GM18520 (cell line): ENCODE data around the gene PCARE.

Source experiments
- ATAC-seq: cut with Tn5 transposase; IDR thresholded peaks from one replicate; pipeline ENCODE4 v1.9.1; 2021; ENCODE audit not compliant: unreplicated experiment

PCARE gene

DNA sequence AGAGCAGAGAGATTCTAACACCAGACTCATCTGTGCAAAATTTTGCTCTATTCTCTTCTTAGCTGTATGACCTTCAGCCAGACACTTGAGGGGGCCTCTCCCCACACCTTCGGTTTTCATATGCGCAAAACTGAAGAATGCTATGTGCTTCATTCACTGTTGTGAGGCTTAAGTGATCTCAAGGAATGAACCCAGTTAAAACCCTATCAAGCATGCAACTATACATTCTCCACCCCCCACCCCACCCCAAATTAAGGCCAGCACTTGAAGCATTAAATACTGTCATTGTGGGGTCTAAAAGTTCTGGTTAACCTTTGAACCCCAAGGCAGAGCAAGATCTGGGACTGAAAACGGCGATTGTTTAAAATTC is 10.0 kb downstream of the PCARE start:
- no peak for ATAC-seq

DNA sequence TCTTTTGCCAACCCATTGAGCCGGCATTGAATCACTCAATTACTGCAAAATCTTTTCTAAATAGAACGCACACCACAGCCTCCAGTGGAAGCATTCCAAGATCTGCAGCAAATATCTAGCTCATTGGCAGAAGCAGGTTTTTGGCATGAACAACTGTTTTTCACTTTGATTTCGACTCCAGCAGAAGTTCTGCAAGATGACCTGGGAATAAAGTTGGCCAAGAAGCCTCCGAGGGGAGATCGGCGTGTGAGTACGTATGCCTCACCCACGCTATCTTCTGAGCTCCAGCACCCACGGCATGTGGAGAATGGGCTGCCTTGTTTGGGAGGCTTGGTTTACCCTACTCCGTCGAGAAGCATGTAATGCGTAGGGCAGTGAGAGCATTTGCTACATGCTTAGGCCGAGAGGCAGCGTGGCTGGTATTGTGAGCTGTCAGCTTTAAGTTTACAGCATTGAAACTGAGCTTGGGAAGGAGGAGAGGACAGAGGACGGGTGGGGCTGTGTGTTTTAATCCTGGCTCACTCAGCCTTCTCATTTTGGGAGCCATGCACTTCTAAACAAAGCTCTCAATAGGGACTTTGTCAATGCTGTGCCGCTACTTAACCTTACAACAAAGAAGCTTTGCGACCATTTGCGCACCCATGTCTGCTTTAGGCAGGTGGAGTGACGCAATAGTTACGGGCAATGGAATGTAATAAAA is 10.5 kb downstream of the PCARE start:
- no peak for ATAC-seq

GRCh38 chr2:29063056-29063455 is 11.3 kb downstream of the PCARE start:
- ATAC-seq: no peak

- ATAC-seq: no peak
Measured at GRCh38 chr2:29062371-29062770, 12.0 kb downstream of the PCARE start.

GRCh38 chr2:29061616-29062015 is 12.7 kb downstream of the PCARE start:
- no peak for ATAC-seq

GRCh38 chr2:29061176-29061575 is 13.1 kb downstream of the PCARE start:
- ATAC-seq: no peak

GRCh38 chr2:29060441-29060840 is 13.9 kb downstream of the PCARE start:
- no peak for ATAC-seq

GRCh38 chr2:29059624-29060023 is 14.7 kb downstream of the PCARE start:
- ATAC-seq: no peak

DNA sequence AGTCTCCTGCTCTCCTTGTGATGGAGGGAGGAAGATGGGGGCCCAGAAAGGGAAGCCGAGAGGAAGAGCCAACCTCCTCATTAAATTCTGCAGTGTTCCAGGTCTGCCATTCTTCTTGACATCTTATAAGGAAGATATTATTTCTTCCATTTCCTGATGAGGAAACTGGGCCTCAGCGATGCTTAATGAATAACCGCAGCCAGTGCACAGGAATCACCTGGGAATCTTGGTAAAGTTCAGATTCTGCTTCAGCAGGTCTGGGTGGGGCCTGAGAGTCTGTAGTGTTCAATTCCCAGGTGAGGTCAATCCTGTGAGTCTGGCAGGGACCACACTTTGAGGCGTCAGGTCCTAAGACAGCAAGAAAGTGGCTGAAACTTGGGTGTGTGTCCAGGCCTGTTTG is 17.3 kb downstream of the PCARE start:
- no peak for ATAC-seq

DNA sequence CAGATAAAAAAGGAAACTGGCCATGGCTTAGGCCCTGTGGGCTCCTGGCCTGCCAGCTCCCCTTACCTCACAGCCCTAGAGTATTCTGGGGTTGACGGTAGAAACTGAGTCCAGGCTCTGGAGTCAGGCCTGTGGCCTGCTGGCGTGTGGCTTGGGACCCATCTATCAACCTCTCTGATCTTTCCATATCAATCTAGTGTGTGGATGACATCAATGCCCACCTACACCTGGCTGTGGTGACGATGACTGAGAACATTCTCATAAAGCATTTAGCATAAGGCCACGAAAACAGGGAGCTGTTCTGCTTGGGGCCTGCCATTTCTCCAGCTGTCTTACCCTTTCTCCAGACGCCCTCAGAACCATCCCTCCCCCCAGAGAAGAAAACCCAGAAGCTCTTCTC is 17.9 kb downstream of the PCARE start:
- ATAC-seq: no peak

GRCh38 chr2:29055601-29056000 is 18.7 kb downstream of the PCARE start:
- ATAC-seq: no peak

DNA sequence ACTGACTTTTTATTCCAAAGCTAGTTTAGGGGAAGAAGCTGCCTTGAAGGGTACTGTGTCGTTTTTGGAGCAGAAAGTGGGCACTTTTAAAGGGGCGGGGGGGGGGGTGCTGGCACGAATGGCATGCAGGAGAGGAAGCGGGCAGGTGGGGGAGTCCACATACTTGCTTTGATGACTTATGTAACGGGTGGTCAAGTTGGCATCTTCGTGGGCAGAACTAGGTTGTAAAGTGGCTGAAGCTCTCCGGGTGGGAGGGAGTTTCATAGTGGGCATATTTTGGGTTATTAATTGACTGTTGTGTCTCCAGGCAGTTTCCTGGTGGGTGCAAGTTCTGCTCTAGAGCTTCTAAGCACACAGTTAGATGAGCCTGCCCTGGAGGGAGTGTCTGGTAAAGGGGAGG is 19.9 kb downstream of the PCARE start:
- ATAC-seq: no peak

DNA sequence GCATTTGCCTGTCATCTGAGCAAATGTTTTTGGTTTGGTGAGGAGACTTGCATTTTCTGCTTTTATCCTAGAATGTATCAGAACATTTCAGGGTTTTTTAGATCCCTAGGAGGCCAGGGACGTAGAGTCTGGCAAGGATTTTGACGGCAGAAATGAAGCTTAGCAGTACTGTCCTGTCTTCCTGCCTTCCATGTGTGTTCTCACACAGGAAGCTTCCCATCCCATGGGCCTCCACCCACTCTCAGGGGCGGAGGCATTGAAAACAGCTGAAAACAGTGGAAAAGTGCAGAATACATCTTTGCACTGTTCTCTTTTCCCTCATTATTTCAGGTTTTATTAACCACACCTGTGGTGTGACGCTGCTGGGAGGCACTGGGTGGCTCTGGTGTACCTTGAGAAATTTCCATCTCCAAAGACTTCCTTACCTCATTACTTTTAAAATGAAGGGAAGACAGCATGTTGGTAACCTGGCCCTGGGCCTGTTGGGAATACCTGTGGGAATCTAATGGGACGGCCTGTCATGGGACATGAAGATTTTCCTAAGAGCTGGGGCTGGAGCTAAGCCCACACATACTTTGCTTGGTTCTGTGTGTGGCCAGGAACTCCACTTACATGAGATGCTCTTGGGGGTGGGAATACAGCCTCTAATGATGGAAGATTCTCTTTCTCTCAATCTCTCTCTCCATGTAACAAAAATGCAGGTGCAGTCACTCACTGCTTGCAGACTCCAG is 20.5 kb downstream of the PCARE start:
- no peak for ATAC-seq

- no peak for ATAC-seq
Measured at GRCh38 chr2:29053223-29053622, 21.1 kb downstream of the PCARE start.

GRCh38 chr2:29052807-29053206 is 21.5 kb downstream of the PCARE start:
- no peak for ATAC-seq

DNA sequence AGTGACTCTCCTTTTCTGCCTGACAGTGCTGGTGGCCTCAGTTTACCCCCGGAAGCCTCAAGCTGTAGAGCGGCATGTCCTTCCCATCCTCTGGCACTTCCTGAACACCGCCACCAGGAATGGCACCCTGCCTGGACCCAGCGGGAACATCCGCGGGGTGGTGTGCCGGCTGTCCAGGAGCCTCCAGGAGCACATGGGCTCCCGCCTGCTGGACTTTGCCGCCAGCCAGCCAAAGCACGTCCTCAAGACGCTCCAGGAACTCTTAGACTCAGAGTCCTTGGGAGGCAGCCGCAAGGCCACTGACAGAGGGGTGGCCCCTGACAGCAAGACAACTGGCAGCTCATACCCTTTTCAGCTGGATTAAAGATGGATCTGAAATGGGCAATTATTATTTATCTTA is 22.6 kb downstream of the PCARE start:
- no peak for ATAC-seq

- no peak for ATAC-seq
Measured at GRCh38 chr2:29050591-29050990, 23.7 kb downstream of the PCARE start.

- no peak for ATAC-seq
Measured at GRCh38 chr2:29047083-29047845, 27.1 kb downstream of the PCARE start.

- ATAC-seq: no peak
Measured at GRCh38 chr2:29046321-29046720, 28.0 kb downstream of the PCARE start.

- no peak for ATAC-seq
Measured at GRCh38 chr2:29044459-29044858, 29.9 kb downstream of the PCARE start.

DNA sequence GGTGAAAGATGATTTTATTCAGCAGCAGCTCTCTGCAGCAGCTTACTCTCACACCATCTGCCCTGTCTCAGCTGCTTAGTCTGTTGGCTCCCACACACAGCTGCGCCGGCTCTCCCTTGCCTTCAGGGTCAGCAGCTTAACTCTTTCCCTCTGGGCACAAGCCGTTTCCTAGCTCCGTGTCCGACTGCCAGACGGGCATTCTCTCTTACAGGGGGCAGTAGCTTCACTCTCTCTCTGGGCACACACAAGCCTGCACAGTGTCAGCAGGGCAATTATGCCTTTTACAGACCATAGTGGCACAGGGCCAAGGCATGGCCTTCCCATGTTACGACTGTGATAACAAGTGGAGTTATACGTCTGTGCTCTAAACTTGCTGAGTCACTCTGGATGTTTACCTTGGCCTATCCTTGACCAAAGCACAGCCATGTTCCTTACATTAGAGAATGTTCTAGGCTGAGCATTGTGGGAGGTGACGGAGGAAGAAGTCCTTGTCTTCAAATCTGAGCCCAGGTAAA is 31.7 kb downstream of the PCARE start:
- no peak for ATAC-seq

DNA sequence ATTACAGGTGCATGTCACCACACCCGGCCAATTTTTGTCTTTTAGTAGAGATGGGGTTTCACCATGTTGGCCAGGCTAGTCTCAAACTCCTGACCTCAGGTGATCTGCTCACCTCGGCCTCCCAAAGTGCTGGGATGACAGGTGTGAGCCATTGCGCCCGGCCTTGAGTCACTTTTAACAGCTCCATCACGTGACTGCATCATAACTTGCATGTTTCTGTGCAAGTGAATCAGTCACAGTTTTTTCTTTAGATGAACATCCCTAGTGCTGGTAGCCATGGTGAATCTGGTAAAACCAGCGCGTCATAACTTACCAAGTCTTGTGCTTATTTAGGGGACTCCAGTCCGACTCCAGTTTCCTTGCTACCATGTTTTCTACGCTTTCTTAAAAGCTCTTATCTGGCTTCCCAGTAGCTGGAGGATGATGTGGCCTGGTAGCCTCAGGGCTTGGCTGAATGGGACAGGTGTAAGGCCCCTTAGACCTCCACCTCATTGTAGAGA is 33.1 kb downstream of the PCARE start:
- ATAC-seq: no peak
